ENCODE measurements around the gene SLC43A1. TPM values are rescaled to one million over a fixed set of nuclear protein-coding genes. Genes with fewer than 3 reads are reported as not detected.

The SLC43A1 gene
- total RNA-seq, 6 experiments from 2014 or later = 3.1 to 4.7 (median 4.3) TPM

DNA sequence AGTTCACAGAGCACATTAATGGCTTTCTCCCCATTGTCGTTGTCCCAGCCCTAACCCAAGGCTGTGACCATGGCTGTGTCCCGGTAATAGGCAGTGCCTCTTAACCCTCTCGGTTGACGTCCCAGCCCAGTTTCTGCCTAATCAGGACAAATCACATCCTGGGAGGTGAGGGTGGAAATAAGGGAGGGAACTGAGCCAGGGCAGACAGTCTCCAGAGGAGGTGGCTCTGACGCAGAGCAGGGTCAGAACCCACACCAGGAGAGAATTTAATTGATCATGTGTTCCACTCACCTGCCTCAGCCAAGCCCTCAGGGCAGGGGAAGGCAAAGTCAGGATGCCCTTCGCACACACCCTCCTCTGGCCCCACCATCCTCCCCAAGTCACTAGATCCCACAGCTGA lies 17.0 kb downstream of the SLC43A1 start:
- H3K27ac Mint-ChIP-seq = no peak overlapping the region
- H3K36me3 Mint-ChIP-seq (ENCODE audit: low read depth) = peaks cover 5% of the 10 kb centered on the region
- H3K9me3 Mint-ChIP-seq = no peaks in the 10 kb centered on the region
- H3K4me1 Mint-ChIP-seq (ENCODE audit: low read depth) = peaks cover 14% of the 10 kb centered on the region
- H3K4me3 Mint-ChIP-seq = no peak overlapping the region
- no peak for DNase-seq
- H3K27me3 Mint-ChIP-seq (ENCODE audit: insufficient read depth) = no peaks in the 10 kb centered on the region
- TF ChIP-seq, protein P1, sequence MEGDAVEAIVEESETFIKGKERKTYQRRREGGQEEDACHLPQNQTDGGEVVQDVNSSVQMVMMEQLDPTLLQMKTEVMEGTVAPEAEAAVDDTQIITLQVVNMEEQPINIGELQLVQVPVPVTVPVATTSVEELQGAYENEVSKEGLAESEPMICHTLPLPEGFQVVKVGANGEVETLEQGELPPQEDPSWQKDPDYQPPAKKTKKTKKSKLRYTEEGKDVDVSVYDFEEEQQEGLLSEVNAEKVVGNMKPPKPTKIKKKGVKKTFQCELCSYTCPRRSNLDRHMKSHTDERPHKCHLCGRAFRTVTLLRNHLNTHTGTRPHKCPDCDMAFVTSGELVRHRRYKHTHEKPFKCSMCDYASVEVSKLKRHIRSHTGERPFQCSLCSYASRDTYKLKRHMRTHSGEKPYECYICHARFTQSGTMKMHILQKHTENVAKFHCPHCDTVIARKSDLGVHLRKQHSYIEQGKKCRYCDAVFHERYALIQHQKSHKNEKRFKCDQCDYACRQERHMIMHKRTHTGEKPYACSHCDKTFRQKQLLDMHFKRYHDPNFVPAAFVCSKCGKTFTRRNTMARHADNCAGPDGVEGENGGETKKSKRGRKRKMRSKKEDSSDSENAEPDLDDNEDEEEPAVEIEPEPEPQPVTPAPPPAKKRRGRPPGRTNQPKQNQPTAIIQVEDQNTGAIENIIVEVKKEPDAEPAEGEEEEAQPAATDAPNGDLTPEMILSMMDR (IDR thresholded peaks at IDR 0.05) = no peak

DNA sequence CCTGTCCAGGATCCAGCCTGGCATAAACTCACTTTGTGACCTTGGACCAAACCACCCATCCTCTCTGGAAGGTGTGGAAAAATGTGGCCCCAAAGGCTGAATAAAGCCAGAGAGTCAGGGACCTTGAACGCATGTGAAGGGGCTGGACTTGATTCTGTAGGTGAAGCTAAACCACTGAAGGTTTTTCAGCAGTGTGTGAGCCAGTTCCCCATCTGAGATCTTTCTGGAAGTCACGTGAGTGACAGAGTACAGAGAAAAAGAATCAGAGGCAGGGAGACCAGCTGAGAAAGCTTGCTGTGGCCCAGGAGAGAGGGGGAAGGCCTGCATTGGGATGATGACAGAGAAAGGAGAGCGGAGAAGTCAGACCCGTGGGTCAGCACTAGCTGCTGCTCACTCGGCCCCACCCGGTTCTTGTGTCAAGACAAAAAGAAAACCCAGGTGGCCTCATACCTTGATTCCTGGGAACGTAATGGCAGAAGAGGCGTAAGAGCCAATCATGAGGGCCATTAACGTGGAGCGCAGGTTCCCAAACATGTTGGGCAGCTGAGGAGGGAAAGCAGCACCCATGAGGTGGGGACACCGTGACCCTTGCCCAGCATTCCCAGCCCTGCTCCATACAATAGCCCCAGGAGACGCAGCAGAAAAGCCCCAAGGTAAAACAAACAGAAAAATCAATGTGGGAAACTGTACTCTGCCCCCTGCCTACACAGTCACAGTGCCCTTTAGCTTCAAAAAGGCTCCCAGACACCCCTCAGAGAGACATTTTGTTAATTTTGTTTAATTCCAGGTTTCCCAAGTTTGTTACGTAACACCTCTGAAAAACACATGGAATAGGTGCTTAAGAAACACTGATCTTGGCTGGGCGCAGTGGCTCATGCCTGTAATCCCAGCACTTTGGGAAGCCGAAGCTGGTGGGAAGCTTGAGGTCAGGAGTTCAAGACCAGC lies 17.9 kb downstream of the SLC43A1 start:
- Mint-ChIP-seq H3K4me3 (no peak overlapping the region), H3K9me3 (no peaks in the 10 kb centered on the region), H3K4me1 (ENCODE audit: low read depth) (peaks cover 14% of the 10 kb centered on the region), H3K36me3 (ENCODE audit: low read depth) (peaks cover 5% of the 10 kb centered on the region), H3K27ac (no peak overlapping the region), H3K27me3 (ENCODE audit: insufficient read depth) (no peaks in the 10 kb centered on the region)
- TF ChIP-seq, protein P1 (IDR thresholded peaks at IDR 0.05) = no peak
- DNase-seq = no peak

DNA sequence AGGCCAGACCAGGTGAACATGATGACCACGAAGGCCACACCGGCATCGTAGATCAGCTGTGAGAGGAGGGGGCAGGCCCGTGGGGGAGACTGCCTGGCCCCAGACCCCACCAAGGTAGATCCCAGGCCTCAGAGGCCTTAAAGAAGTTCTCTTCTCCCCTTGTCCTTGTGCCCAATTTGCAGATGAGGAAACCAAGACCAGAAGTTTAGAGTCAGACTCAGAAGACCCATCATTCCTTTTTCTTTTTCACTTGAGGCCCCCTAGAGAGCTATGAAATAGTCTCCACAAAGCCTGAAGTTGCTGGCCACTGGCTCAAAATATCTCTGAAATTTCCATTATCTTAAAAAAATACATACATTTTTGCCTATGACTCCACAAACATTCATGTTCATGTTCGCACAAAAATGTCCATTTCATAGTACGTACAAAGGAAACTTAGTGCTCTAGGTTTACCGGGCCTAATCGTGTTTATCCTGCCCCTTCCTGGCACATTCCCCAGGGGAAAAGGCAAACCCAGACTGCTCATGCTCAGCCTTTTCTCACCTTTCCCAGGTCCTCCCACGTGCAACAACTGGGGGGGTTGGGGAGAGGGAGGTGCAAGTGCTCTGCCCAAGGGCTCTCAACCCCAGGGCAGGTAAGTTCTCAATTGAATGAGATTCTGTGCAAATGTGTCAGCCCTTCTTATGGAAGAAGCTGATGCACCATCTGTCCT lies 19.2 kb downstream of the SLC43A1 start:
- no peaks in the 10 kb centered on the region for H3K9me3 Mint-ChIP-seq
- DNase-seq = no peak
- TF ChIP-seq, protein P1 (IDR thresholded peaks at IDR 0.05) = no peak
- no peak overlapping the region for H3K27ac Mint-ChIP-seq
- H3K4me1 Mint-ChIP-seq (ENCODE audit: low read depth) = peaks cover 10% of the 10 kb centered on the region
- peaks cover 5% of the 10 kb centered on the region for H3K36me3 Mint-ChIP-seq (ENCODE audit: low read depth)
- no peak overlapping the region for H3K4me3 Mint-ChIP-seq
- H3K27me3 Mint-ChIP-seq (ENCODE audit: insufficient read depth) = no peaks in the 10 kb centered on the region

DNA sequence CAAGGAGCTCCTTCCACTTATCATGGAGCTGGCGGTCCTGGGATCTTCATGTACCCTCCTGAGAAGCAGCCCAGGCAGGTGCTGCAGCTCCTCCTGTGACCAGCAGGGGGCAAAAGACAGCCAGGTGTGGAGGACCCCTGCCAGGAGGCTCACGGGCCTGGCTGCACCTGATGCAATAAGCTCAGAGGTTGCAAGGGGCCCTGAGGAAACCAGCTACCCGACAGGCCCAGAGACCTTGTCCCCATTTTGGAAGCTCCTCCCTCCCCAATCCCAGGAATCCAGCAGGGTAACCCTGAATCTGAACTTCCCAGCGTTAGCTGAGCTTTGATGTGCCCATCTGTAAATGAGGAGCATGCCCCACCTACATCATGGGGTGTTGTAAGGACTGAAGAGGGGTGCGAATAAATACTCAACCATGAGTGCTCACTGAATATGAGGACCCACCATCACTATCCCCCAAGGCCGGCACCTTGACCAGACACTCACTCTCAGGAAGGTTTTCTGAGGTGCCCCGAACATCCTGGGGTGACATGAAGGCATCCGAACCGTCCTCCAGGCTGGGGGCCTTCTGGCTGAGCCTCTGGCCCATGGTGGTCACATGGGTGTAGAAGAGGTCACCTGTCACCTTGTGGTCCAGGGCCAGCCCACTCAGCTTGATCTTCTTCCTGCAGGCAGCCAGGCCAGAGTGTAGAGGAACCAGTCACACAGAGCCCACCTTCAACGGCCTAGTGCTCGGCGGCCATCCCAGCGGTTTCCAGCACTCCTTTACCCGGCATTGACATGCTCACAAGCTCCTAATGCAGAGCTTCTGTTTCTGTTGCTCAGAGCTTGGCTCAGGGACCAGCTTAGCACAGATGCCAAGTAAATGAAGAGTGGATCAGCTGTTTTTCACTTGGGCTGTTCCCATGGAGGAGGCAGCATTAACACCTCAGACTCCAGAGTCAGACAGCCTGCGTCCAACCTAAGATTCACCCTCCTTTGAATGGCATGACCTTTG lies 21.7 kb downstream of the SLC43A1 start:
- TF ChIP-seq, protein P1 (IDR thresholded peaks at IDR 0.05) = peak; percentile 93
- Mint-ChIP-seq H3K27ac (no peak overlapping the region), H3K9me3 (no peaks in the 10 kb centered on the region), H3K27me3 (ENCODE audit: insufficient read depth) (no peaks in the 10 kb centered on the region), H3K4me3 (no peak overlapping the region), H3K4me1 (ENCODE audit: low read depth) (peaks cover 8% of the 10 kb centered on the region), H3K36me3 (ENCODE audit: low read depth) (no peaks in the 10 kb centered on the region)
- DNase-seq = no peak

Data from HFFc6 (cell line).